T-helper 1 cell (primary cell): ENCODE measurements around the gene UTRN.

ENCODE experiments used
- DNase-seq, 5 donors: peaks; one replicate each; pipeline ENCODE4 v3.0.0-alpha.2; 2012 to 2020

The UTRN gene

DNA sequence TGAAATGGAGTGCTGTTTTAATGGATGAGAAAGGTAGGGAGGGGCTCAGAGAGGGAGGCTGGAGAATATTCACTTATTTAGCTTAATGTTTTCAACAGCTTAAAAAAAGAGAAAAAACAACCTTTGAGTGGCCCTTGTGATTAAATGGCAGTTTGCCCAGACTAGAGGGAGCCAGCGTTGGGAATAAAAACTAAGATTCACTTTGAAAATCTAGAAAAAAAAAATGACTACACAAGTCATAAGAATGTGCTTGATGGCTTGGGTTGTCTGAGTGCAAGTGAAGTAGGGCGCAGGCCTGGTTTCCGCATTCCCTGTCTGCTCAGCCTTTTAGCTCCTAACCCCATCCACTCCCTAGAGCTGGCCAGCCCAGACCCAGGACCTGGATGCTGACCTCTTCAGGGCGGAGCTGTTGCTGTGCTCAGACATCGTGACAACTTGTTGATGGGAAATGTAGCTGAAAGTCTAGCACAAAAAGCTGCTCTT lies 28.9 kb downstream of the UTRN start:
- DNase-seq: no peak

DNA sequence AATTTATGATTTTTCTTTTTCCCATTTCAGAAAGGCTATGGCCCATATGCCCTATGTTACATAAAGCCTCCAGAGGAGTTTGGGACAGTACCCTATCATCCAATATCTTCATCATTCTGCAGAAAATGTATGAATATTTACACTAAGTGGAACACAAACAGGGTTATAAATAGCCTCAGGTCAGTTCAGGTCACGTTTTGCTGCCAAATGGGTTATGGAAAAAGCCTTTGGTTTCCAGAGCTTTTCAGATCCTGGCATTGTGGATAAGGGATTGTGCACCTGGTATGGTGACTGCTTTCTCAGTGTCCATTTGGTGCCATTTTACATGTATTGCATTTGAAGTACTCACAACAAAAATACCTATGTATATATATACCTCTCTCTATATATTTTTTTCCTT lies 29.4 kb downstream of the UTRN start:
- DNase-seq: no peak

DNA sequence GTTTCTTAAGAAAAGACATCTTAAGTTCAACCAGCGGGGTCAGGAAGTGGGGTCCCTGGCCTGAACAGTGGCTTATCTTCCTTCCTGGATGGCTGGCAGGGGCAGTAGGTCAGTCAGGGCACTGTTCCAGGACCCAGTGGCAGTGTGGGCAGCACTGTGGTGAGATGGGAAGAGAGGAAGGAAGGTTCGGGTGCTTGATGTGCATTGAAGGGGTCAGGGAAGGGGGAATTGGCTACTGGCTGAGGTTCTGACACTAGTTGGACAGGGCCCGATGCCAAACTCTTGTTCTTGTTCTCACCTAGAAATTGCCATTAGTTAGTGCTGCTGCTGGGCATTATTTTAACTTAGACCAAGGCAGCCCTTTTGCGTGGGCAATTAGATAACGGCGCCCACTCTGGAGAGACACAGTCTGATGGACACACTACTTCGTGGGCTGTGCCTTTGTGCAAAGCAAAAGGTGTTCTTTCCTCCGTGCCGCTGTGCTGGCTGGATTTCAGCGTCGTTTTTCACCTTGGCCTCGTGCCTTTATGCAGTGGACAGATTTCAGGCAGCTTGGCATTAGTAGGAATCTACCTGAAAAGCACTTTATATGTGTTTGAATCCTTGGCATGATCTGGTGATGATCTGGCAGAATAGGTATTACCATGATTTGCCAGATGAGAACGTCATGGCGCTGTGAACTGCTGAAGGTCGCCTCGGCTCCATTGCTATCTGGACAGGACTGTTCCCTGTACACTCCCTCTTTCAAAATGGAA lies 30.3 kb downstream of the UTRN start:
- DNase-seq: no peak

DNA sequence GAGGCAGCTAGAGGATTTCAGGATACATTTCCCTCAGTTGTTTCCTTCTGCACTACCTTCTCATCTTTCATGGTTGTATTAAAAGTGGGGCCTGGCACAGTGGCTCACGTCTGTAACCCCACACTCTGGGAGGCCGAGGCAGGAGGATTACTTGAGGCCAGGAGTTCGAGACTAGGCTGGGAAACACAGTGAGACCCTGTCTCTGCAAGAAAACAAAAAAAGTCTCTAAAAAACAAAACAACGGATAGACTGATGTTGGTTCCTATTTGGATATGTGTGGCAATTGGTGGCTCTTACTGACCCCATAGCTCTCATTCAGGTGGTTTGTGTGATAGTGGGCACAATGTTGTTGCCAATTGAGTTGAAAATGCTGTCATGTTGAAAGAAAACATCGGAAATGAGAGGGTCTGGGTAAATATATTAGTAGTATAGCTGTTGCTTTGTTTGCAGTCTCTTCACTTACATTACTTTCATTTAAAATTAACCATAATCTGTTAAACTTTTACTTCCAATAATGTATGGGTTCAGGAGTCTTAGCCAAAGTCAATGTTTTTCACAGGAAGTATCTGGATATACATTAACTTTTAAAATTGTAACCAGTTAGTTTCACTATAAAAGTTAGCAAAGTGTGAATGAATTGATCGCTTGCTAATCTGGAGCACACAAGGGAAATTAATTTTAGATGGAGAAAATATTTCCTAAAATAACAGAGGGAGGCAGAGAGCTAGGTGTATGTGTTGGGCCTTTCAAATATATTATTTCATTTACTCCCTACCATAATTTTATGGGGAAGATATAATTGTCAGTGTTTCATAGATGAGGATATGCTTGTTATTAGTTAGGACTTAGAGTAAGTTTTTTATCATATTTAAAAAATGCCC lies 31.1 kb downstream of the UTRN start:
- DNase-seq: no peak

DNA sequence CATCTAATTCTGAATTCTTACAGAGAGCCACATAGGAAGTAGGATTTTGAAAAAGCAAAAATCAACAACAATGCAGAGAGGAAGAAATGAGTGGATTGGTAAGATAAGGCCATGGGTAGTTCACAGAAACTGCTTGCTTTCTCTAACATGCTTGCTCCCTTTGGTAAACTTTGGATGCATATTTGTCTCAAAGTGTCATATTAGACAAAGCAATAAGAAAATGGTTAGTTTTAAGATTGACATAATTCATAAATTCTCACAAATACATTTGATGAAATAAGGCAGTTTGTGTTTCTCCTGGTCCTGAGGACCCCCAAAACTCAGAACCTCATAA lies 31.7 kb downstream of the UTRN start:
- no peak for DNase-seq

DNA sequence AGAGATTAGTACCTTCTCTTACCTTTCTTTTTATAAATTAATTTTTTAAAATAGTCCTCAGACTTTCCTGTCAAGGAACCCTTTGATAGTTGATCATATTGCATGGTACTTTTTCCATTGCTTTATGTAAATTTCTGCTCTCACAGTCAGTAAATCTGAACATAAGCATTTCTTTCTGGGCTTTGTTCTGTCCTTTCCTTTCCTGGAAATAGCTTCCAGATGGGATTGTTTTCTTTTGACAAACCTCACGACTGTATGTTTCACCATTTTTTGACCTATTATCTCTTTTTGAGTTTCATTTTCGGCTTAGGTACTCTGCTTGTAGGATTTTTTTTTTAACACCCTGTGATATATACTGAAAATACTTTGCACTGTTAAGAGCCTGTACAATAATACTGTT lies 32.6 kb downstream of the UTRN start:
- DNase-seq: no peak

DNA sequence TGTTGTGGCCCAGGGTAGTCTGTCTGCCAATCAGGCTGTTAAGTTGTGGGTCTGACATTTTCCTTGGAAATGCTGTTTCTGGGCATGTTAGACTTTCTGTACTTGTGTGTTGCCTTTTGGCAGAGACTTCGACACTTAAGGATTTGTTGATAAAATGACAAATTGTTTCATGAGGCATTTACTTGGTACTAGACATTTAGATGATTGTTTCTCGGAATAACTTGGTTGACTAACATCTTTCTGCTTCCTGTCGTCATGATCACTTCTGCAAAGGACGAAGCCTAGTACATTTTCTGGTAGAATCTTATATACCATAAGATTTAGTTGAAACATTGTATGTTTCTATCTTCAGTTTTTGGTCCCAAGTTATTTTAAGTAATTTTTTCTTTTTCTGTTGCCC lies 34.1 kb downstream of the UTRN start:
- no peak for DNase-seq

DNA sequence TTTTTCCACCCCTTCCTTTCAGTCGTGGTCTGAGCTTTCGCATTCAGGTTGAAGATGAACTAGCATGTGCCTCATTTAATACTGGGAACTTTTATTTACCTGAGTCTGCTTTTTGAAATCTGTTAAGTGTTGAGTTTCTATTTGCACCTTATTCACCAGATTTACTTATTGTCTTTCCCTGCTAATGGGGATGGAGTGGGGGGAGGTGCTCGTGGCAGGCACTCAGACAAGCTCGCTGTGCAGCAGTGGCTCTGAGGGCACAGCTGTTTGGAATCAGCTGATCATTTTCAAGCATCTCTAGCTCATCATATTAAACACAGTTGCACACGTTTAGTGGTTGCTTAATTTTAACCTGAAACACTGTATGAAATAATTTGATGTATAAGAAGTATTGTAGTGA lies 35.6 kb downstream of the UTRN start:
- DNase-seq: no peak

DNA sequence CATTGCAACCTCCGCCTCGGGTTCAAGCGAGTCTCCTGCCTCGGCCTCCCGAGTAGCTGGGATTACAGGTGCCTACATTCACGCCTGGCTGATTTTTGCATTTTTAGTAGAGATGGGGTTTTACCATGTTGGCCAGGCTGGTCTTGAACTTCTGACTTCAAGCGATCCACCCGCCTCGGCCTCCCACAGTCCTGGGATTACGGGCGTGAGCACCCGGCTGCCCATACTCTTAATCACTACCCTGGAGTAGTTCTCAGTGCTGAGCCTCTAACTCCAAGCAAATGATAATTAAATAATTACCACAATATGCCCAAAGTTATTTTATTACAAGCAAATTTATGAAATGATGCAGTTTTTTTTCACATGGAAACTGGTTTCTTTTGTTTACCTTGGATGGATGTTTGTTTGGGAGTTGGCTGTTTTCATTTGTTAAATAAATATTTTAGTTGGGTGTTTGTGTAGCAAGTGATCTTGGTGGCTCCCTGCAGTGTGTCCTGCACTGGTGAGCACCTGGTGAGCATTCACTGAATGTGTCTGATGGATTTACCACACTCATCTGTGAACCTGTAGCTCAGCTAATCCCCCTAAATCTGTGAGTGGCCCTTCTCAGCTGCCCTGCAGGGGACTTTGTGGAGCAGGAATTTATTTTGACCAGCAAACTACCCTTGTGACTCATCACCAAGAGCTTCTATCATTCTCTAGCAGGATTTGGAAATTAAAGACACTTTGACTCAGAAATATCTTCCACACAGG lies 36.9 kb downstream of the UTRN start:
- no peak for DNase-seq

DNA sequence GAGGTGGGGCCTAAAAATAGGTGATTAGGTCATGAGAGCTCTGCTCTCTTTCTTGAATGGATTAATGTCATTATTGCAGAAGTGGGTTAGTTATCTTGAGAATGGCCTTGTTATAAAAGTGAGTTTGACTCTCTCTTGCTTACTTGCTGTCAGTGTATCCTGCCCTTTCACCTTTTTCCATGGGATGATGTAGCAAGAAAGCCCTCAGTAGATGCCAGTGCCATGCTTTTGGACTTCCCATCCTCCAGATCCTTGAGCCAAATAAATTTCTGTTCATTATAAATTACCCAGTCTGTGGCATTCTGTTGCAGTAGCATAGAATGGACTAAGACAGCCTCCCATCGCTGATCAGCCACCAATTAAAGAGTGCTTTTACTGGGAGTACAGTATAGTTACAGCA lies 40.1 kb downstream of the UTRN start:
- DNase-seq: no peak

DNA sequence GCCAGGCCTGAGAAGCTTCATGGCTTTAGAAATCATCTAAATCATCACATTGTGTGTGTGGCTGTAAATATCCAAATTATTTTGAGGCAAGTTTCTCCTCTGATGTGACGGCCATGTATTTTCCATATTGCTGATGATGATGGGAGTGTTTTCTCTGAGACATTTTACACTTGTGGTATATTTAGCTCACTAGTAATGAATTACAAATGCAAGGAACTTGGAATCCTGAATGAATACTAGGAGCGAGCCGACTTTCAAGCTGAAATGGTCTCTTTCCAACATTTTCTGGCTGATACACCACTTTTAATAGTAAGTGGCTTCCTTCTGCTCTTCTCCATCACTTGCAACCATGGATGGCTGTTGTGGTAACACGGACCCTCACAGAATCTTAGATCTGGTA lies 41.3 kb downstream of the UTRN start:
- DNase-seq: no peak

DNA sequence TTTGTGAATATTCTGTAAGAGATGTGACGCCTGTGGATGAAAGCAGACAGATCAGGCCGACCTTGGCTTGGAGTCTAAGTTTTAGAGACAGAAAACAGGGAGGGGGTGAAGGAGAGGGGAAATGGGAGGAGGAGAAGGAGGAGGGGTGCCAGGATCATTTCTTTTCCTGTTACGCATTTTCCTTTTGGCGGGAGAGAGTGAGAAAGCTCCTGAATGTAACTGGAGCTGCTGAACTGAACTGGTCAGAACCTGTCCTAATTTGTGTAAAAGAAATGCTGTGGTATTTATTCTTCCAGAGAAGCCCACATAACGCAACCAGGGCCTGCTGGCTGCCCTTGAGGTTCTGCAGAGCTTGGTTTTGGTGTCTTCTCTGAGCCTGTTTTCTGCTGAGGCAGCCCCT lies 41.9 kb downstream of the UTRN start:
- DNase-seq: no peak

DNA sequence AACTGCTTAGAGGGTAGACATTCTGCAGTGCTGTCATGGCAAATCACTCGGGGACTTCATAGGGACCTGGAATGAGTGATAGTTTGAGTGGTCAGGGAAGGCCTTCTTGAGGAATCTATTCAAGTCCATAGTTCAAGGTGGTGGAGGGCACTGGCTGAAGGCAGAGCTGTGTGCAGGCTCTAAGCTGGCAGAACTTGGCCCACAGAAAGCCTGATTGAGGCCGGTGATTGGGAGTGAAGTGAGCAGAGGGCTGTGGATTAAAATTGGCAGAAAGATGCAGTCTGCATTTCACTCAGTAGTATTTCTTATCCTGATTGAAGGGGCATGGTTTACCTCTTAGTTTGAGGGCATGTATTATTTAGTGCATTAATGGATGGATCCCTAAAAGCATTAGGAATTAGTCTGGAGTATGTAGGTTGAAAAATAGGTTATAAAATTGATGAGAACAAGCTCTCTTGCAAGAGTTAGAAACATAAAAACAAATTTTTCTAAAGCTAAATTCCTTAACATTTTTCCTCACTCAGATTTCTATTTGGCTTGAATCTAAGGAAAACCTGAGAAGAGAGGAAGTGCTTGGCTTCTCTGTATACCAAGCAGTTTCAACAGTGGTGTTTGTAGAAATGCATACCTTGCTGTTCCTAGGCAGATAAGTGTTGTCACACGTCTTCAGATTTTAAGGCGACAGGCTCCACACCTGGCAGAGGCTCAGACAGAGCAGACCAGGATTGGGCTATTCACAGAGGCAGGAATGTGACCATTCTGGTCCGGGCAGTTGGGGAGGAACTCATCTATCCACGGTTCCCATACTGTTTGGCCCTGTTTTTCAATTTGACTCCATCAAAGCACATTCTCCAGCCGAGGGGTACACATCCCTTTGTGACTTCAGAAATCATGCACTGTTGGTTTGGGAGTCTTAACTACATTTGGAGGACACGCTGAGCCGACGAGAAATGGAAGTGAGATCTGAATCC lies 45.2 kb downstream of the UTRN start:
- DNase-seq: no peak

DNA sequence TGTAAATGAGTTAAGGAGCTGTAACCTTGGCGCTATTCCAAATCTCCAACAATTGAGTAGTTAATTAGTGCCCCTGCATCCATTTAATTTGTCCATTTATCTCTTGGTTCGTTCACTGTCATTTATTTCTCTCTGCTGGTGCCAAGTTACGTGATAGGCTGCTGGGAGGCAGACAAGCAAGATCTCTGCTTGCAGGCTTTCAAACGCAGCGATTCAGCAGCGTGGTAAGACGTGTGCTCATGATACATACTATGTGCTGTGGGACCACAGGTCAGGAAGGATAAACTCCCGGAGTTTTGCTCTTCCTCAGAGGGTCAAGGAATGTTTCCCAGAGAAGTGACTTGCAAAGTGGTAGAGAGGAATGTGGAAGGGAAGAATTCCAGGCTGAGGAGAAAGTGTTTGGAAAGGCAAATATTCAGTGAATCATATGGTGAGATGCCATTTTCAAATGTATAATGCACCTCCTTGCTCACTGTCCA lies 46.4 kb downstream of the UTRN start:
- no peak for DNase-seq

DNA sequence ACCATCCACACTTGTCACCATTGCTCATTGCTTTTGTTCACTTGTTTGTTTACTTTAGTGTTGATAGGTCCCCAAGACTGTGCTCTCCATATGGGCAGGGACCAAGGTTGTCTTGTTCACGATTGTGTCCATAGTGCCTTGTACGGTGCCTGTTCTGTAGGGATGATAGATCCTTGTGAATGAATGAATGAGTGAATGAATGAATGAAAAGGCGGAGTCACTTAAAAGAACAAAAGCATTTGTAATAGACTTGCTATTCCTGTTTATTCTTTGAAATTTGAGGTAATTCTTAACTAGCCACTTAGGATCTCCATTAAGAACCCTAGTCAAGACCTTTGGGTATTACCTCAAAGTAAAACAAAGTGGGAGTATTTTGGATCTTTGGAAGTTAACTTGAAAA lies 47.0 kb downstream of the UTRN start:
- DNase-seq: no peak

DNA sequence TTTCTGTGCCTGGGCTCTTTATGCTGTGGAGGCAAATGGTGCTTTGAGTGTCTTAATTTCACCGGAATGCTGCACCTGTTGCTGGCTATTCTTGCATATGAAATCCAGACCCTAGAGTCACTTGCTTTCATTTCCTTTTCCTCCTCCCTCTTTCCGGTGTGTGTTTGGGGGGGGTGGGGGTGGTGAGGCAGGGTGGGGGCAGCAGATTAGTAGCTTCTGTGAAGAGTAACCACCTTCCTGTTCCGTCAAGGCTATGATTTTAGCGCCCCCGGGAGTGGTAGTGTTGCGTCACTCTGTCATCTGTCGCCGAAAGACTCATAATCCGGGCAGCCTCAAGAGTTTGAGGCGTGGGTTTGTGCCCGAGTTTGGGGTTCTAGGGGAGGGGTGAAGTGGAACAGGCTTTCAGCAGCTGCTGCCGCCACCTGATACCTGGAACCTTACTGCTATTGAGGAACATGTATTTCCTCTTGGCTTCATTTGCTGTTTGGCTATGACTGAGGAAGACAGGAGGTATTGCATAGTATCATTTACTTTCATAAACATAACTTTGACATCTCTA lies 49.1 kb downstream of the UTRN start:
- DNase-seq: peak; percentile 21 to 85 (median 45)
